ENCODE results near the gene NCAPG.

The NCAPG gene

DNA sequence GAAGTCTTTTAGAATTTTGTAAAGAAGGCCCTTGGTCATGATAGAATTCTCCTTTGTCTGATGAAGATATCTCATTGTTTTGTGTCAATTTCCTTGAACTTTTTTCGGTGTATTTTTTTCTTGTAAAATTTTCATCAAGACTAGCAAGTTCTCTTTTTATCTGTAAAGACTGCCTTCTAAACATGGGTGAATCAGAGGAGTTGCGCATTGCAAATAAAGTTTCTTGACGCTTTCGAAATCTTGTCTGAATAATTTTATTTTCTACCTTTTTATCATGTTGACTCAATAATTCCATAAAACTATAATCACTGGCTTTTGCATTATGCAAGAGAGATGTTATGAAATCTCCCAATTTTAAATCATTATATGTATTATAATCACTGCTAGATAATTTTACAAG lies 66.2 kb downstream of the NCAPG start:
- no peak for ATAC-seq
- no peak for DNase-seq

DNA sequence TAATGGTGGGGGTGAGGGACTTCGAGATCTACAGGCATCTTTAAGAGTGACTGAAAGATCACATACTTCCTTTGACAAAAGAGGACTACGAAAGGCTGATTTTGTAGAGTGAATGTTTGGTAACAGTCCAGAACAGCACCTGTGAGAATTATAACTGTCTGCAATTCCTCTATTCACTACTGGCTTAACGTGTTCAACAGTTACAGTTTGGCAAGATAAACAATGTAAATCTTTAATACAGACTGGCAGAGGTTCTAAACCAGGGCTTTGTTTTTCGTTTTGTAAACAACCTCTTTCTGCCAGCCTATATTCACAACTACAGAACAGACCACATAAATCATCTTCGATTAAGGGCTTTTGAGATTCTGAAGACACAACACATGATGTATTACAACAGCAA lies 66.9 kb downstream of the NCAPG start:
- ATAC-seq, result no peak
- no peak for DNase-seq

DNA sequence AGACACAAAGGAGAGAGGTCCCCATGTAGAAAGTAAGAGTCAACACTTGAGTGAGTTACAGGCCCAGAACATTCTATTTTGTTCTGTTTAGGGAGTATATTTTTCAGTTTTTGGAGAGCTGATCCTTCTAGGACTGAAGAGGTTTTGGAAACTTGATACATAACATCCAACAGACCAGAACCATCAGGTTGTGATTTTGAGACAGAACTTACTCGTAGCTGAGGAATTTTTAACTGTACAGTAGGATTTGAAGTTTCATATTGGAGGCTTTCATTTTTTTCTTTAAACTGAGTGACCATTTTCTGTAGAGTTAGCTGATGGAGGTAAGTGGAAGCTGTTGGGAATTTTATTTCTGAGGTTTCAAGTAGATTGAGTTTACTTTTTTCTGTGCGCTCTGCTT lies 73.3 kb downstream of the NCAPG start:
- ATAC-seq (no peak), DNase-seq (no peak)

DNA sequence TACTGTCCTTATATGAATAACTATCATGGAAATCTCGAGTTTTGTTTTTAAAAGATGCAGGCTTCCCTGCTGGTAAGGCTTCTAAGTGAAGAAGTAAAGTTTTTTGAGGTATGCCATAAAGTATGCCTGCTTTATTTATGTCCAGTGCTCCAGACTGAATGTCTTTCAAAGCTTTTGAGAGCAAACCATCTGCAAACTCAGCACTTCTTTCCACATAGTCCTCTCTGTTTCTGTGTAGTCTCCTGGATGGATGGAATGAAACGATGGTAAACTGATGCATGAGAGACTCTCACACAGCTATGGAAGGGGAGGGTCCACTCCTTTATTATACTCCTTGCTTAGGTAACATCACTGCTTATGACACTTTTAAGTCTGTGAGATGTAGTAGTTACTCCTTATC lies 73.7 kb downstream of the NCAPG start:
- DNase-seq (no peak), ATAC-seq (no peak)

GRCh38 chr4:17889692-17890091 lies 78.9 kb downstream of the NCAPG start:
- ATAC-seq (no peak), DNase-seq (no peak)

- no peak for ATAC-seq
- no peak for DNase-seq
These were observed 83.6 kb downstream of the NCAPG start for GRCh38 chr4:17894421-17894820.
